Mesendoderm (in vitro differentiated cells): Measurements from ENCODE around the gene RAB26.

ENCODE experiments used
- DNase-seq: peaks from one replicate; pipeline ENCODE4 v3.0.0; 2013
- H2AK5ac ChIP-seq: 2 replicates; pipeline ENCODE4 v1.6.1; 2013; ENCODE audit warnings: low read length, inconsistent platforms
- H2BK120ac ChIP-seq: 2 replicates; pipeline ENCODE4 v1.6.1; 2013; ENCODE audit warnings: low read depth, mild to moderate bottlenecking, low read length, moderate library complexity, mixed read lengths
- H2BK15ac ChIP-seq: replicated peaks from 2 replicates; pipeline ENCODE4 v1.6.1; 2013; ENCODE audit warnings: low read depth, mild to moderate bottlenecking, moderate library complexity
- H2BK5ac ChIP-seq: 2 replicates; pipeline ENCODE4 v1.6.1; 2013; ENCODE audit warnings: low read length, inconsistent platforms
- H3K18ac ChIP-seq: 2 replicates; pipeline ENCODE4 v1.6.1; 2013; ENCODE audit warnings: mild to moderate bottlenecking, low read length, mixed read lengths
- H3K23ac ChIP-seq: one replicate; pipeline ENCODE4 v1.6.1; 2013; ENCODE audit warnings: low read length
- H3K27ac ChIP-seq: 2 replicates; pipeline ENCODE4 v1.5.1; 2013; ENCODE audit warnings: low read depth, mild to moderate bottlenecking, inconsistent platforms, low read length, moderate library complexity
- H3K27me3 ChIP-seq: 2 replicates; pipeline ENCODE4 v1.6.1; 2013; ENCODE audit warnings: low read length, control low read depth, mild to moderate bottlenecking, inconsistent platforms; ENCODE audit not compliant: insufficient read depth, poor library complexity
- H3K36me3 ChIP-seq: 2 replicates; pipeline ENCODE4 v1.6.1; 2013; ENCODE audit warnings: low read length, inconsistent platforms; ENCODE audit not compliant: control insufficient read depth, insufficient read depth
- H3K4ac ChIP-seq: one replicate; pipeline ENCODE4 v1.6.1; 2013; ENCODE audit warnings: low read depth, mild to moderate bottlenecking, low read length, moderate library complexity
- H3K4me1 ChIP-seq: 2 replicates; pipeline ENCODE4 v1.6.1; 2013; ENCODE audit warnings: low read depth, low read length, inconsistent platforms; ENCODE audit not compliant: control insufficient read depth
- H3K4me2 ChIP-seq: 2 replicates; pipeline ENCODE4 v1.6.1; 2013; ENCODE audit warnings: low read length
- H3K4me3 ChIP-seq: 2 replicates; pipeline ENCODE4 v1.5.1; 2013; ENCODE audit warnings: mild to moderate bottlenecking, low read length
- H3K56ac ChIP-seq: one replicate; pipeline ENCODE4 v1.6.1; 2013; ENCODE audit warnings: low read length
- H3K79me1 ChIP-seq: 2 replicates; pipeline ENCODE4 v1.6.1; 2013; ENCODE audit warnings: low read length, inconsistent platforms
- H3K79me2 ChIP-seq: 2 replicates; pipeline ENCODE4 v1.6.1; 2013; ENCODE audit warnings: mild to moderate bottlenecking, low read length; ENCODE audit not compliant: control insufficient read depth, insufficient read depth
- H3K9ac ChIP-seq: 2 replicates; pipeline ENCODE4 v1.6.1; 2013; ENCODE audit warnings: low read length, inconsistent platforms
- H4K5ac ChIP-seq: one replicate; pipeline ENCODE4 v1.6.1; 2013; ENCODE audit warnings: low read length
- H4K8ac ChIP-seq: one replicate; pipeline ENCODE4 v1.6.1; 2013; ENCODE audit warnings: low read depth, mild to moderate bottlenecking, control low read depth, low read length, moderate library complexity
- WGBS: extraction: QIAGEN DNeasy Blood & Tissue Kit; methylation state at CpG from one replicate; pipeline ENCODE4 v1.1.7; 2013; ENCODE audit warnings: low lambda C conversion rate, missing lambda C conversion rate; ENCODE audit not compliant: insufficient coverage; ENCODE audit errors: extremely low coverage; 5-methylcytosine and 5-hydroxymethylcytosine counted together

Gene RAB26

GRCh38 chr16:2178321-2179106 lies 30.1 kb downstream of the RAB26 start:
- H3K9ac ChIP-seq: no peak overlapping the region
- H3K4me1 ChIP-seq: no peaks in the 10 kb centered on the region
- no peak overlapping the region for H3K4me2 ChIP-seq
- H3K4ac ChIP-seq: no peak overlapping the region
- no peak overlapping the region for H3K18ac ChIP-seq
- no CpG with 5 or more reads among the region's 106 CpGs for WGBS
- peaks cover 13% of the 10 kb centered on the region for H3K36me3 ChIP-seq
- no peak overlapping the region for H3K4me3 ChIP-seq
- H2BK5ac ChIP-seq: no peak overlapping the region
- H3K27me3 ChIP-seq: no peaks in the 10 kb centered on the region
- H3K23ac ChIP-seq: no peak overlapping the region
- no peak overlapping the region for H2BK15ac ChIP-seq
- no peak overlapping the region for H4K5ac ChIP-seq
- no peak overlapping the region for H3K56ac ChIP-seq
- H3K79me1 ChIP-seq: no peaks in the 10 kb centered on the region
- H3K27ac ChIP-seq: no peak overlapping the region
- no peak overlapping the region for H4K8ac ChIP-seq
- H3K79me2 ChIP-seq: no peaks in the 10 kb centered on the region
- H2AK5ac ChIP-seq: no peak overlapping the region
- peak; percentile 82 for DNase-seq
- no peak overlapping the region for H2BK120ac ChIP-seq

- H3K18ac ChIP-seq: no peak overlapping the region
- no peak overlapping the region for H3K9ac ChIP-seq
- no peak overlapping the region for H4K5ac ChIP-seq
- H3K56ac ChIP-seq: no peak overlapping the region
- no peak overlapping the region for H2BK5ac ChIP-seq
- no CpG with 5 or more reads among the region's 50 CpGs for WGBS
- no peak for DNase-seq
- no peak overlapping the region for H4K8ac ChIP-seq
- H3K4me1 ChIP-seq: no peaks in the 10 kb centered on the region
- no peak overlapping the region for H2AK5ac ChIP-seq
- peaks cover 10% of the 10 kb centered on the region for H3K36me3 ChIP-seq
- no peaks in the 10 kb centered on the region for H3K79me1 ChIP-seq
- H3K4ac ChIP-seq: no peak overlapping the region
- H3K4me2 ChIP-seq: no peak overlapping the region
- no peak overlapping the region for H2BK120ac ChIP-seq
- no peak overlapping the region for H3K4me3 ChIP-seq
- H3K27ac ChIP-seq: no peak overlapping the region
- H2BK15ac ChIP-seq: no peak overlapping the region
- no peaks in the 10 kb centered on the region for H3K27me3 ChIP-seq
- H3K23ac ChIP-seq: no peak overlapping the region
- no peaks in the 10 kb centered on the region for H3K79me2 ChIP-seq
These were observed 30.7 kb downstream of the RAB26 start for GRCh38 chr16:2179107-2179501.

- Histone ChIP-seq H3K27me3 (no peaks in the 10 kb centered on the region), H3K4me3 (no peak overlapping the region), H3K4me1 (no peaks in the 10 kb centered on the region), H2BK120ac (no peak overlapping the region), H2AK5ac (no peak overlapping the region), H3K4ac (no peak overlapping the region), H2BK5ac (no peak overlapping the region), H4K8ac (no peak overlapping the region), H2BK15ac (no peak overlapping the region), H3K18ac (no peak overlapping the region), H3K9ac (no peak overlapping the region), H3K79me2 (no peaks in the 10 kb centered on the region), H3K79me1 (no peaks in the 10 kb centered on the region), H3K27ac (no peak overlapping the region), H3K4me2 (no peak overlapping the region), H3K23ac (no peak overlapping the region), H4K5ac (no peak overlapping the region), H3K36me3 (peaks cover 8% of the 10 kb centered on the region), H3K56ac (no peak overlapping the region)
- DNase-seq: no peak
- WGBS: no CpG with 5 or more reads among the region's 31 CpGs
These were observed 31.2 kb downstream of the RAB26 start for GRCh38 chr16:2179576-2179975.

GRCh38 chr16:2180461-2180860 lies 32.0 kb downstream of the RAB26 start:
- no peaks in the 10 kb centered on the region for H3K4me1 ChIP-seq
- no peak overlapping the region for H2BK15ac ChIP-seq
- H3K79me1 ChIP-seq: no peaks in the 10 kb centered on the region
- no peak overlapping the region for H3K27ac ChIP-seq
- H2BK5ac ChIP-seq: no peak overlapping the region
- no peaks in the 10 kb centered on the region for H3K79me2 ChIP-seq
- DNase-seq: no peak
- no CpG with 5 or more reads among the region's 43 CpGs for WGBS
- no peaks in the 10 kb centered on the region for H3K27me3 ChIP-seq
- H3K36me3 ChIP-seq: peaks cover 5% of the 10 kb centered on the region
- no peak overlapping the region for H3K56ac ChIP-seq
- no peak overlapping the region for H4K8ac ChIP-seq
- H3K23ac ChIP-seq: no peak overlapping the region
- H3K4me2 ChIP-seq: no peak overlapping the region
- no peak overlapping the region for H2BK120ac ChIP-seq
- H3K18ac ChIP-seq: no peak overlapping the region
- H2AK5ac ChIP-seq: no peak overlapping the region
- no peak overlapping the region for H4K5ac ChIP-seq
- H3K9ac ChIP-seq: no peak overlapping the region
- H3K4me3 ChIP-seq: no peak overlapping the region
- H3K4ac ChIP-seq: no peak overlapping the region

- no peak overlapping the region for H3K4me3 ChIP-seq
- no peaks in the 10 kb centered on the region for H3K27me3 ChIP-seq
- peaks cover 2% of the 10 kb centered on the region for H3K36me3 ChIP-seq
- DNase-seq: no peak
- no peak overlapping the region for H4K8ac ChIP-seq
- no peak overlapping the region for H2BK120ac ChIP-seq
- no peak overlapping the region for H3K56ac ChIP-seq
- no peak overlapping the region for H3K18ac ChIP-seq
- no CpG with 5 or more reads among the region's 46 CpGs for WGBS
- H2BK5ac ChIP-seq: no peak overlapping the region
- no peak overlapping the region for H3K27ac ChIP-seq
- H3K4ac ChIP-seq: no peak overlapping the region
- no peaks in the 10 kb centered on the region for H3K79me1 ChIP-seq
- no peak overlapping the region for H3K23ac ChIP-seq
- H2BK15ac ChIP-seq: no peak overlapping the region
- no peaks in the 10 kb centered on the region for H3K79me2 ChIP-seq
- H2AK5ac ChIP-seq: no peak overlapping the region
- no peak overlapping the region for H3K9ac ChIP-seq
- H3K4me2 ChIP-seq: no peak overlapping the region
- no peak overlapping the region for H4K5ac ChIP-seq
- no peaks in the 10 kb centered on the region for H3K4me1 ChIP-seq
These were observed 32.8 kb downstream of the RAB26 start for GRCh38 chr16:2180962-2181923.
